Measurements from ENCODE around the gene PTDSS2. TPM values are rescaled to one million over a fixed set of nuclear protein-coding genes. Genes with fewer than 3 reads are reported as not detected.

The PTDSS2 gene
- 23.2 and 24.0 TPM in 2 replicates for total RNA-seq

GRCh38 chr11:449889-450808 lies at the start of gene PTDSS2:
PTDSS2 (plus strand) TSS chr11:450279; CDS start chr11:450456, 177 bp downstream.

GRCh38 chr11:441418-442274 lies 8.4 kb upstream of the PTDSS2 start, which contains the start of gene ANO9:
ANO9 (minus strand) TSS chr11:442011; CDS start chr11:441926, 85 bp downstream.

GRCh38 chr11:506995-507726 lies 57.1 kb downstream of the PTDSS2 start, which contains the start of gene RNH1:
RNH1 (minus strand) TSS chr11:507242; CDS start chr11:502162, 5,080 bp downstream.

GRCh38 chr11:535519-536454 lies 85.7 kb downstream of the PTDSS2 start, which contains the start of gene HRAS:
HRAS (minus strand) TSS chr11:535576.

GRCh38 chr11:536841-537621 lies 87.0 kb downstream of the PTDSS2 start, which contains the start of gene LRRC56:
LRRC56 (plus strand) TSS chr11:537527; CDS start chr11:540685, 3,158 bp downstream.

Small RNAs within 50 kb of the gene (small RNA-seq; reads per million reads assigned to genes)
- gene RN7SL838P: not detected

Other genes with a start within 250 kb of the PTDSS2 start
- 22.0 and 23.9 TPM in 2 replicates for gene BET1L, start 242.9 kb upstream of the PTDSS2 start, total RNA-seq
- gene RIC8A, start 242.6 kb upstream of the PTDSS2 start, total RNA-seq: 103 and 136 TPM in 2 replicates
- gene SIRT3, start 213.9 kb upstream of the PTDSS2 start, total RNA-seq: 9.3 and 10.9 TPM in 2 replicates
- 97.3 and 112 TPM in 2 replicates for gene PSMD13, start 213.3 kb upstream of the PTDSS2 start, total RNA-seq
- not detected in 2 replicates for gene NLRP6, start 171.9 kb upstream of the PTDSS2 start, total RNA-seq
- gene PGGHG, start 161.2 kb upstream of the PTDSS2 start, total RNA-seq: 7.0 and 11.0 TPM in 2 replicates
- not detected in 2 replicates for gene IFITM5, start 150.8 kb upstream of the PTDSS2 start, total RNA-seq
- gene IFITM2, start 142.5 kb upstream of the PTDSS2 start, total RNA-seq: 63.3 and 122 TPM in 2 replicates
- gene IFITM1, start 136.2 kb upstream of the PTDSS2 start, total RNA-seq: 44.9 and 51.7 TPM in 2 replicates
- 103 and 138 TPM in 2 replicates for gene IFITM3, start 129.4 kb upstream of the PTDSS2 start, total RNA-seq
- gene B4GALNT4, start 80.8 kb upstream of the PTDSS2 start, total RNA-seq: 0.52 and 0.65 TPM in 2 replicates
- gene PKP3, start 56.1 kb upstream of the PTDSS2 start, total RNA-seq: 0.52 and 1.2 TPM in 2 replicates
- 14.0 and 19.3 TPM in 2 replicates for gene SIGIRR, start 35.3 kb upstream of the PTDSS2 start, total RNA-seq
- gene ANO9, start 8.3 kb upstream of the PTDSS2 start, total RNA-seq: not detected in 2 replicates
- 292 and 316 TPM in 2 replicates for gene RNH1, start 57.0 kb downstream of the PTDSS2 start, total RNA-seq
- 27.3 and 34.6 TPM in 2 replicates for gene HRAS, start 85.3 kb downstream of the PTDSS2 start, total RNA-seq
- 0.54 and 0.91 TPM in 2 replicates for gene LRRC56, start 87.2 kb downstream of the PTDSS2 start, total RNA-seq
- 0.26 and 0.32 TPM in 2 replicates for gene LMNTD2, start 110.5 kb downstream of the PTDSS2 start, total RNA-seq
- gene RASSF7, start 110.7 kb downstream of the PTDSS2 start, total RNA-seq: 2.2 and 7.2 TPM in 2 replicates
- gene PHRF1, start 126.2 kb downstream of the PTDSS2 start, total RNA-seq: 20.2 and 20.4 TPM in 2 replicates
- 9.0 and 9.1 TPM in 2 replicates for gene IRF7, start 165.7 kb downstream of the PTDSS2 start, total RNA-seq
- not detected in 2 replicates for gene CDHR5, start 174.7 kb downstream of the PTDSS2 start, total RNA-seq
- gene SCT, start 176.9 kb downstream of the PTDSS2 start, total RNA-seq: not detected in 2 replicates
- gene DRD4, start 187.0 kb downstream of the PTDSS2 start, total RNA-seq: not detected in 2 replicates
- 24.9 and 29.7 TPM in 2 replicates for gene DEAF1, start 244.9 kb downstream of the PTDSS2 start, total RNA-seq
- 11.1 and 15.0 TPM in 2 replicates for gene TMEM80, start 245.5 kb downstream of the PTDSS2 start, total RNA-seq

Measured in articular chondrocyte of knee joint (primary cell).